Activated effector memory CD4-positive, alpha-beta T cell treated with anti-CD3 and anti-CD28 coated beads, Interleukin-2, amount 50 U/mL, for 16 hours (primary cell): ENCODE results near the gene IL17RA.
A peak's percentile ranks its signal among the peaks of the same experiment; 100 is the strongest.

Experiments
- DNase-seq: peaks from one replicate; pipeline ENCODE4 v3.0.0-alpha.2; 2020

IL17RA gene

DNA sequence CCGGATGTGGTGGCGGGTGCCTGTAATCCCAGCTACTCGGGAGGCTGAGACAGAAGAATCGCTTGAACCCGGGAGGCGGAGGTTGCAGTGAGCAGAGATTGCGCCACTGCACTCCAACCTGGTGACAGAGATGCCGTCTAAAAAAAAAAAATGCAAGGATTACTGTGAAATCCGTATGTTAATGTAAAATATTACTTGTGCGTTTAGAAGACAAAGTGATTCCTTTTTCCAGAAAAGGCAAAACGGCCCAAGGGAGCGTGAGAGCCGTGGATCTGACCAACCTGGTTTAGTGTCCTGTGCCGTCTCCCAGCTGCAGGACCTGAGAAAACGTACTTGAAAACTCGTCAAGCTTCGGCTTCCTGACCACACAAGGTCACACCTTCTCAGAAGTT, 73.4 kb downstream of the IL17RA start:
- no peak for DNase-seq

DNA sequence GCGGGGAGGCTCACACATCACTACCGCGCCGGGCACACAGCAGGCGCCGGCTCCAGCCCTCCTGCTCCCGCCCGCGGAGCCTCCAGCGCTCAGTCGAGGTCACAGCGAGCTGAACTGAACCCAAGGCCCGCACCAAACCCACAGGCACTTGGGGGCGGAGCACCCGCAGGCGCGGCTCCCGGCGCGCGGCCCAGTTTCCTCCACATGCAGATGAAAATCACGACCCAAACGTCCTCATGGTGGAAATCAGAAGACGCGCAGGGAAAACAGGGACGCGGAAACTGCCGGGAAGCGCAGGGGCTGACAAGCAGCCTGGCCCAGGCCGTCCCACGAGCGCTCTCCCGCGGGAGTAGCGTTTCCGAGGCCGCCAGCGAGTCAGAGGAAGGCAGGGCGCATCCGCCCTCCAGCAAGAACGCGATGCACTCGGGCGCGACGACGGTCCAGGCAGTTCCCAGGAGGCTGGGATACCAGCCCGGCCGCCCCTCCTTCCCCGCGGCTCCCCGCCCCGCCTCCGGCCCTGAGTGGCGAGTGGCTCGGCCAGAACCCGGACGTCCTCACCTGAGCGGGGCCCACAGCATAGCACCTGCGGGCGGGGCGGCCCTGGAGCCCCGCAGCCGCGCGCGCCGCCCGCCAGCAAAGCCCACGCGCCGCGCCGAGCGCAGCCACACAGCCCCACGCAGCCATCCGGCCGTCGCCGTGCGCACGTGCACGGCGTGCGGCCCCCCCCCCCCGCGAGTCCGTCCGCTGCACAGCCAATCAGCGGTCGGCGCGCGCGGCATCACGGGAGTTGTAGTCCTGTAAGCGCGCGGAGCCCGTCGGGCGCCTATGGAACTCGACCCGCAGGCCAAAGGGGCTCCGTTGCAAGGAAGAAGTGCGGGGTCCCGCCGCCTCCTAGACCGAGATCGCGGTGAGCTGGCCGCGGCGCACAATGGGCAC, 74.0 kb downstream of the IL17RA start, which contains the start of gene HDHD5:
Gene HDHD5 (minus strand): TSS at position 710 of the 936 bp plus-strand sequence. CDS start 26 bp downstream, at position 684.
- peak; percentile 96 for DNase-seq

DNA sequence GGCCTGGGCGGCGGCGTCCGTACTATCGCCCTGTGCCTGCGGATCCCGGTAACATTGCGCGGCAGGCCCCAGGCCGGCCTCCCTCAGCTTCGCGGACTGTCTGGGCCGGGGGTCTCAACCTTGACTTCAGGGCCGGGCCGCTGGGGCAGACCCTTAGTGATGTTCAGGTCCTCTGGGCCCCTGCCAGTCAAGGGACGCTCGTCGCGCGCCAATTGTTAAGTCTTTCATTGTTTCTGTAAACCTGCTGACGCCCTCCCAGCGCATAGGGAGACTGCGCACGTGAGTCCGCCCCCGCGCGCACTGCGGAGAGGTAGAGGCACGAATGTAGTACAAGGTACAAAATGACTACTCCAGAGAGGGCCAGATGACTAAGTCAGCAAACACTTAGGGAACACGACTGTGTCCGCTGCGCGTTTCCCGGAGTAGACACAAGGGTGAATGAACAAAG, 74.7 kb downstream of the IL17RA start:
- peak; percentile 85 for DNase-seq

GRCh38 chr22:17161991-17162390, 77.2 kb downstream of the IL17RA start:
- no peak for DNase-seq

GRCh38 chr22:17162731-17163130, 77.9 kb downstream of the IL17RA start:
- DNase-seq = no peak

GRCh38 chr22:17164392-17165024, 79.7 kb downstream of the IL17RA start:
- DNase-seq = no peak
